Motor neuron (in vitro differentiated cells): ENCODE measurements around the gene IGFBP4. TPM values are rescaled to one million over a fixed set of nuclear protein-coding genes. Genes with fewer than 3 reads are reported as not detected.
A peak's percentile ranks its signal among the peaks of the same experiment; 100 is the strongest.

ENCODE experiments used
- ATAC-seq, 8 experiments: fragments of 200-7000 bp; cut with Tn5 transposase; replicated peaks in 6 of 8; 2 replicates each; pipeline ENCODE4 v1.8.0; 2021; ENCODE audit warnings: mild to moderate bottlenecking in 8 of 8, moderate library complexity in 8 of 8
- H3K27ac ChIP-seq, 2 donors: fragments of 250-450 bp; sonication (Bioruptor Pico); 2 replicates each; pipeline ENCODE4 v1.9.0; 2021; ENCODE audit warnings: antibody characterized with exemption in 2 of 2, mild to moderate bottlenecking in 2 of 2, moderate library complexity in 1 of 2
- H3K4me1 ChIP-seq, 2 donors: fragments of 250-450 bp; sonication (Bioruptor Pico); replicated peaks in 1 of 2; 2 replicates each; pipeline ENCODE4 v1.6.1; 2021; ENCODE audit warnings: antibody characterized with exemption in 2 of 2, mild to moderate bottlenecking in 2 of 2, moderate library complexity in 1 of 2
- H3K4me3 ChIP-seq, 5 donors: fragments of 250-450 bp; sonication (Bioruptor Pico); 2 replicates each; pipeline ENCODE4 v1.9.0; 2021; ENCODE audit warnings: antibody characterized with exemption in 5 of 5, mild to moderate bottlenecking in 5 of 5, moderate library complexity in 4 of 5
- WGBS, 10 experiments: fragments of 450-650 bp; shearing (Covaris generic); methylation state at CpG; one replicate each; pipeline ENCODE4 v1.0.0; 2022; 5-methylcytosine and 5-hydroxymethylcytosine counted together
- in situ Hi-C, 9 experiments: fragments of 400-800 bp; cut with MboI; loops; one replicate each; pipeline ENCODE4 v1.15.0; 2021; ENCODE audit warnings: low sequenced_read_pairs in 9 of 9, low pct_unique_long_range_greater_than_20kb in 2 of 9; ENCODE audit not compliant: unreplicated experiment in 9 of 9
- total RNA-seq, 8 experiments: library from RNA; unstranded; fragments of 300-600 nt; gene quantifications; 2 replicates each; pipeline versions ENCODE4 v1.2.3 to v1.2.4, GENCODE V29; 2022

Gene IGFBP4
- total RNA-seq, 8 experiments from 2014 or later = 2.8 to 52.0 (median 7.9) TPM

- H3K4me1 ChIP-seq = peaks cover 4 to 7% of the 10 kb centered on the region in 2 donors
- in situ Hi-C loops = loop anchor here in 1 of 9 experiments (25.0 kb wide), 1 partner anchor 108 kb away; the partner anchor contains the start of gene GJD3
- WGBS, 10 experiments = 57 to 86% (median 83%) methylated on average over 1 to 4 of the region's 4 CpGs; no CpG with 5 or more reads in 5 of the 10 experiments
- H3K4me3 ChIP-seq = no peak overlapping the region
- no peak overlapping the region for H3K27ac ChIP-seq
- ATAC-seq = no peak
Observed at GRCh38 chr17:40469805-40470675, 26.8 kb downstream of the IGFBP4 start.

- peak overlapping the region; percentile 44 to 51 for H3K27ac ChIP-seq
- peaks cover 10% of the 10 kb centered on the region in 2 donors for H3K4me1 ChIP-seq
- H3K4me3 ChIP-seq = no peak overlapping the region
- 40 to 100% (median 80%) methylated on average over 1 to 10 of the region's 17 CpGs; no CpG with 5 or more reads in 3 of the 10 experiments for WGBS, 10 experiments
- ATAC-seq = peak in 6 of 8 experiments; percentile 47 to 85 (median 60)
- in situ Hi-C loops = loop anchor here in 1 of 9 experiments (25.0 kb wide), 1 partner anchor 109 kb away; the partner anchor contains the start of gene GJD3
Observed at GRCh38 chr17:40470932-40471828, 27.9 kb downstream of the IGFBP4 start.

GRCh38 chr17:40471846-40472732 is 28.8 kb downstream of the IGFBP4 start:
- Histone ChIP-seq H3K4me1 (peaks cover 10 to 13% of the 10 kb centered on the region in 2 donors), H3K4me3 (no peak overlapping the region), H3K27ac (peak overlapping the region in 1 of 2 donors; percentile 51)
- in situ Hi-C loops = loop anchor here in 1 of 9 experiments (25.0 kb wide), 1 partner anchor 110 kb away; the partner anchor contains the start of gene GJD3
- WGBS, 10 experiments = 90 to 100% (median 96%) methylated on average over 1 to 4 of the region's 6 CpGs; no CpG with 5 or more reads in 5 of the 10 experiments
- ATAC-seq = no peak

GRCh38 chr17:40472733-40473452 is 29.6 kb downstream of the IGFBP4 start:
- WGBS, 10 experiments = 50 to 100% (median 93%) methylated on average over 1 to 3 of the region's 3 CpGs; no CpG with 5 or more reads in 1 of the 10 experiments

GRCh38 chr17:40473573-40474365 is 30.5 kb downstream of the IGFBP4 start:
- no peak overlapping the region for H3K27ac ChIP-seq
- no peak overlapping the region for H3K4me3 ChIP-seq
- no peak for ATAC-seq
- in situ Hi-C loops = loop anchor here in 1 of 9 experiments (25.0 kb wide), 1 partner anchor 111 kb away; the partner anchor contains the start of gene GJD3
- 40 to 95% (median 80%) methylated on average over 1 to 13 of the region's 16 CpGs; no CpG with 5 or more reads in 1 of the 10 experiments for WGBS, 10 experiments
- peaks cover 10 to 13% of the 10 kb centered on the region in 2 donors for H3K4me1 ChIP-seq

More at GRCh38 chr17:40472733-40473452, 29.6 kb downstream of the IGFBP4 start:
- ATAC-seq = peak in 2 of 8 experiments; percentile 11 to 18
- H3K4me1 ChIP-seq = peaks cover 10 to 13% of the 10 kb centered on the region in 2 donors
- in situ Hi-C loops = loop anchor here in 1 of 9 experiments (25.0 kb wide), 1 partner anchor 111 kb away; the partner anchor contains the start of gene GJD3
- H3K4me3 ChIP-seq = no peak overlapping the region
- no peak overlapping the region for H3K27ac ChIP-seq

- Histone ChIP-seq H3K27ac (no peak overlapping the region), H3K4me3 (no peak overlapping the region), H3K4me1 (peaks cover 10 to 13% of the 10 kb centered on the region in 2 donors)
- in situ Hi-C loops = loop anchor here in 1 of 9 experiments (25.0 kb wide), 1 partner anchor 112 kb away; the partner anchor contains the start of gene GJD3
- no peak for ATAC-seq
- 60 to 100% (median 67%) methylated on average over 1 to 5 of the region's 9 CpGs; no CpG with 5 or more reads in 5 of the 10 experiments for WGBS, 10 experiments
Observed at GRCh38 chr17:40474419-40475002, 31.3 kb downstream of the IGFBP4 start.

GRCh38 chr17:40475234-40475908 is 32.1 kb downstream of the IGFBP4 start:
- H3K27ac ChIP-seq = peak overlapping the region in 1 of 2 donors; percentile 48
- ATAC-seq = no peak

GRCh38 chr17:40477796-40478195 is 34.5 kb downstream of the IGFBP4 start:
- 100% methylated on average over 1 of the region's 1 CpG; no CpG with 5 or more reads in 9 of the 10 experiments for WGBS, 10 experiments
- Histone ChIP-seq H3K27ac (no peak overlapping the region), H3K4me3 (no peak overlapping the region), H3K4me1 (peaks cover 3 to 9% of the 10 kb centered on the region in 2 donors)
- ATAC-seq = no peak
- in situ Hi-C loops = no loop called here

More at GRCh38 chr17:40475234-40475908, 32.1 kb downstream of the IGFBP4 start:
- peaks cover 10 to 13% of the 10 kb centered on the region in 2 donors for H3K4me1 ChIP-seq
- 83 to 100% (median 92%) methylated on average over 1 to 10 of the region's 18 CpGs; no CpG with 5 or more reads in 3 of the 10 experiments for WGBS, 10 experiments
- H3K4me3 ChIP-seq = no peak overlapping the region
- in situ Hi-C loops = no loop called here

GRCh38 chr17:40478486-40478885 is 35.2 kb downstream of the IGFBP4 start:
- 71 to 100% (median 82%) methylated on average over 1 to 5 of the region's 13 CpGs; no CpG with 5 or more reads in 4 of the 10 experiments for WGBS, 10 experiments
- in situ Hi-C loops = no loop called here
- Histone ChIP-seq H3K4me3 (no peak overlapping the region), H3K4me1 (peaks cover 3 to 9% of the 10 kb centered on the region in 2 donors), H3K27ac (no peak overlapping the region)
- no peak for ATAC-seq
